PC-3 (cell line): ENCODE data around the gene P2RY2. TPM values are rescaled to one million over a fixed set of nuclear protein-coding genes. Genes with fewer than 3 reads are reported as not detected.

Experiments
- ATAC-seq: fragments of 200-7000 bp; cut with Tn5 transposase; 2 replicates; pipeline ENCODE4 v1.9.1; 2020; ENCODE audit warnings: mild to moderate bottlenecking, moderate library complexity
- BruUV-seq: library from RNA; stranded (reverse); fragments of 400-500 nt; replicated peaks from 2 replicates; lab custom pipeline; 2021; lab: Mats Ljungman, UMichigan
- CTCF ChIA-PET: fragments of 300-600 bp; sonication (Branson Sonifier 250); formaldehyde crosslinking; loops from one replicate; lab custom pipeline; 2022; ENCODE audit warnings: antibody characterized with exemption; lab: Charles Lee
- POLR2A ChIA-PET: fragments of 300-600 bp; sonication (Branson Sonifier 250); formaldehyde crosslinking; loops from one replicate; lab custom pipeline; 2022; ENCODE audit warnings: antibody characterized with exemption; ENCODE audit not compliant: unreplicated experiment; lab: Charles Lee
- DNase-seq: peaks from one replicate; pipeline ENCODE4 v3.0.0-alpha.2; 2015
- H2AFZ ChIP-seq: fragments of 300-600 bp; sonication (generic); 2 replicates; pipeline ENCODE4 v1.6.0; 2016; ENCODE audit warnings: antibody characterized with exemption, low read length
- H3F3A ChIP-seq: fragments of 300-600 bp; sonication (generic); one replicate; pipeline ENCODE4 v1.6.0; 2017; ENCODE audit warnings: antibody characterized with exemption, low read length, control low read depth, mild to moderate bottlenecking; ENCODE audit not compliant: unreplicated experiment
- H3K27ac ChIP-seq: fragments of 300-600 bp; sonication (generic); 2 replicates; pipeline ENCODE4 v1.5.1; 2016; ENCODE audit warnings: mild to moderate bottlenecking, low read length
- H3K27me3 ChIP-seq: fragments of 300-600 bp; sonication (generic); 2 replicates; pipeline ENCODE4 v1.6.1; 2016; ENCODE audit warnings: low read length, mixed read lengths
- H3K36me3 ChIP-seq: fragments of 300-600 bp; sonication (generic); 2 replicates; pipeline ENCODE4 v1.6.1; 2016; ENCODE audit warnings: low read depth, mixed run types, low read length, mixed read lengths
- H3K4me1 ChIP-seq: fragments of 300-600 bp; sonication (generic); 2 replicates; pipeline ENCODE4 v1.5.1; 2016; ENCODE audit warnings: low read length; ENCODE audit not compliant: insufficient read depth
- H3K4me2 ChIP-seq: fragments of 300-600 bp; sonication (generic); 2 replicates; pipeline ENCODE4 v1.6.0; 2016; ENCODE audit warnings: low read length
- H3K4me3 ChIP-seq: fragments of 300-600 bp; sonication (generic); 2 replicates; pipeline ENCODE4 v1.5.1; 2016; ENCODE audit warnings: mild to moderate bottlenecking, low read length, mixed read lengths
- H3K79me2 ChIP-seq: fragments of 300-600 bp; sonication (generic); 2 replicates; pipeline ENCODE4 v1.6.1; 2017; ENCODE audit warnings: low read length, mixed read lengths
- H3K9ac ChIP-seq: fragments of 300-600 bp; sonication (generic); 2 replicates; pipeline ENCODE4 v1.6.0; 2016; ENCODE audit warnings: mild to moderate bottlenecking, low read length
- H3K9me2 ChIP-seq: fragments of 300-600 bp; sonication (generic); replicated peaks from 2 replicates; pipeline ENCODE4 v1.6.1; 2016; ENCODE audit warnings: mixed run types, low read length, mixed read lengths
- H3K9me3 ChIP-seq: fragments of 300-600 bp; sonication (generic); 2 replicates; pipeline ENCODE4 v1.6.1; 2016; ENCODE audit warnings: low read length, mixed read lengths
- H4K20me1 ChIP-seq: fragments of 300-600 bp; sonication (generic); 2 replicates; pipeline ENCODE4 v1.6.1; 2016; ENCODE audit warnings: low read length, mixed read lengths
- CTCF ChIP-seq: fragments of 300-600 bp; sonication (generic); conservative IDR thresholded peaks from 2 replicates; pipeline ENCODE4 v1.5.1; 2017; ENCODE audit warnings: antibody characterized with exemption, low read depth, mild to moderate bottlenecking, low read length
- EZH2 ChIP-seq: fragments of 300-600 bp; sonication (generic); IDR thresholded peaks from one replicate; pipeline ENCODE4 v1.6.1; 2017; ENCODE audit warnings: antibody characterized with exemption, mild to moderate bottlenecking, low read length; ENCODE audit not compliant: unreplicated experiment
- EZH2phosphoT487 ChIP-seq: fragments of 300-600 bp; sonication (generic); IDR thresholded peaks from 2 replicates; pipeline ENCODE4 v1.6.1; 2018; ENCODE audit warnings: mild to moderate bottlenecking, antibody characterized with exemption, low read length, borderline replicate concordance
- intact Hi-C: fragments of 100-400 bp; cut with micrococcal nuclease; formaldehyde crosslinking; loops from 2 replicates; pipeline ENCODE4 v1.9.0; 2023
- total RNA-seq: library from RNA; depleted of rRNA; stranded (reverse); fragments of >200 nt; gene quantifications from 2 replicates; pipeline ENCODE4 v1.2.3, GENCODE V29; 2014

The P2RY2 gene
- total RNA-seq, 1 experiment from 2014 or later: 54.8 TPM

DNA sequence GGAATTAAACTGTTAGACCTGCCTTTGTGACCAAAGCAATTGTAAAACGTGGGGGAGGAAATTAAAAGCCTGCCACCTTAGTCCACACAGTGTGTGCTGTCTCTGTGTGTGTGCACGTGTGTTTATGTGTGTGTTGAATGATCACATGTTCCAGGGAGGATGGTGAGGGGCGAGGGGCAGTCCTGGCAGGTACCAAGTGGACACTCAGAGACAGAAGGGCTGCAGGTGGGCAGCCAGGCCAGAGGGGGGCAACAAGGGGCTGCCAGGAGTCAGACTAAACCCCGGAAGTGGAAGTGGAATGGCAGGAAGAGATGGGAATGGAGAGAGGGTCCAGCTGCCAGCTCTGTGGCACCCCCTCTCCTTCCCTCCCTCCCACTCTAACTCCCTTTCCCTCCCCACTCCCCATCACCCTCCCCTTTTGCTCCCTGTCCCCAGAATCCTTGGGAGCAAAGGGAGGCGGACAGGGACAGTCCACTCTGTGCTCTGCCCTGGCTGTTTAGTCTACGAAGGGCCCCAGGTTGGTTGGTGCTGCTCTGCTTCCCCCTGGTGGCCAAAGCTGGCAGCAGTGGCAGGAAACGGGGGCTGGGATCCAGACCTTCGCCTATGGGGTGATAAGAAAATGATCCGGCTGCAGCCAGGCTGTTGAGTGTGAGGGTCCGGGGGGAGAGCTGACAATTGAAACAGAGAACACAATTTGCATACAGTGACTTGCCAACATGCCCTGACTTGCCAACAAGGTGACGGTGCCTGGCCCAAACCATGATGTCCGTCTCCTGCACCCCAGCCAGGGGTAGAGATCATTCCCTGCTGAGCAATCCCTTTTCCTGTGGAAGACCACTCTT, 24.4 kb downstream of the P2RY2 start:
- Histone ChIP-seq H3K27me3 (no peaks in the 10 kb centered on the region), H2AFZ (peak overlapping the region; percentile 29), H4K20me1 (no peaks in the 10 kb centered on the region), H3K4me3 (no peak overlapping the region), H3K4me2 (no peak overlapping the region), H3K79me2 (peaks cover 5% of the 10 kb centered on the region; the same call in 1 of the 2 replicates), H3K36me3 (peaks cover 13% of the 10 kb centered on the region), H3K27ac (no peak overlapping the region), H3K9me2 (no peaks in the 10 kb centered on the region), H3F3A (peaks cover 3% of the 10 kb centered on the region), H3K4me1 (peaks cover 22% of the 10 kb centered on the region), H3K9ac (no peak overlapping the region), H3K9me3 (no peaks in the 10 kb centered on the region)
- BruUV-seq: no TSS peak
- ATAC-seq (peak; percentile 73), DNase-seq (peak; percentile 74)
- ChIA-PET POLR2A (interaction anchor here (0.6 kb wide), 1 partner anchor 110 kb away, joined by 4 read pairs; no protein-coding TSS in a partner anchor), CTCF (interaction anchor here (0.6 to 1.2 kb wide), 3 partner anchors 30 to 109 kb away, joined by 3 to 6 read pairs (median 5); no protein-coding TSS in a partner anchor)
- TF ChIP-seq CTCF (peak; percentile 95), EZH2phosphoT487 (no peak)
- intact Hi-C loops: loop anchor here (1.0 to 5.0 kb wide), 2 partner anchors 57 to 320 kb away; no protein-coding TSS in a partner anchor

DNA sequence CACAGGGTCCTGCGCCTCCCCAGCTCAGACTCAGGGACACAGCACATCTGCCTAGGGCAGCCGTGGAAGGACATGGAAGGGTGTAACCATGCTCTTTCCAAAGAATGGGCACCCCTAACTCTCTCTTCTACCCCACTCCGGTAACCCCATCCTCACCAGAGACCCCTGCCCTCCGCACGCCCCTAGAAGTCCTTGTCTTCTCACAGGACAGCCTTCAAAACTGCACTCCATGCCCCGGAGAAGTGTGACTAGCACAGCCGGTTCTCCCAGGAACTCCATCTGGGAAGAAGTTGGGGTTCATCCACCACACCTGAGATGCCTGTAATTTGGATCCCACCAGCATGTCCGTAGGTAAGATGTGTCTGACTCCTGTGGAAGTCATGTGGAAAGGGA, 25.0 kb downstream of the P2RY2 start:
- H4K20me1 ChIP-seq: no peaks in the 10 kb centered on the region
- H3K9ac ChIP-seq: no peak overlapping the region
- H3K4me3 ChIP-seq: no peak overlapping the region
- peaks cover 16% of the 10 kb centered on the region for H3K4me1 ChIP-seq
- ChIA-PET POLR2A (interaction anchor here (0.6 kb wide), 1 partner anchor 110 kb away, joined by 4 read pairs; no protein-coding TSS in a partner anchor), CTCF (interaction anchor here (1.2 kb wide), 1 partner anchor 57 kb away, joined by 6 read pairs; no protein-coding TSS in a partner anchor)
- no peaks in the 10 kb centered on the region for H3K9me2 ChIP-seq
- H3K4me2 ChIP-seq: no peak overlapping the region
- no peak for ATAC-seq
- H3K36me3 ChIP-seq: peaks cover 7% of the 10 kb centered on the region
- no peaks in the 10 kb centered on the region for H3K9me3 ChIP-seq
- no peaks in the 10 kb centered on the region for H3K79me2 ChIP-seq
- H3K27me3 ChIP-seq: no peaks in the 10 kb centered on the region
- H2AFZ ChIP-seq: no peak overlapping the region
- TF ChIP-seq EZH2phosphoT487: no peak
- no peak for TF ChIP-seq CTCF
- TF ChIP-seq EZH2: no peak
- peaks cover 3% of the 10 kb centered on the region for H3F3A ChIP-seq
- no TSS peak for BruUV-seq
- intact Hi-C loops: loop anchor here (5.0 kb wide), 1 partner anchor 321 kb away; no protein-coding TSS in a partner anchor
- DNase-seq: no peak
- no peak overlapping the region for H3K27ac ChIP-seq
